Measurements from ENCODE around the gene ARL11.
A peak's percentile ranks its signal among the peaks of the same experiment; 100 is the strongest.

ARL11 gene

GRCh38 chr13:49649244-49649962, 21.1 kb downstream of the ARL11 start:
- no peak for DNase-seq (ENCODE audit: low spot score)

GRCh38 chr13:49649963-49650312, 21.6 kb downstream of the ARL11 start:
- no peak for DNase-seq (ENCODE audit: low spot score)

GRCh38 chr13:49651570-49652354, 23.5 kb downstream of the ARL11 start:
- no peak for DNase-seq (ENCODE audit: low spot score)

- DNase-seq (ENCODE audit: low spot score) = peak; percentile 76
Observed at GRCh38 chr13:49652355-49653305, 24.3 kb downstream of the ARL11 start.

GRCh38 chr13:49653478-49653877, 25.2 kb downstream of the ARL11 start:
- no peak for DNase-seq (ENCODE audit: low spot score)

- DNase-seq (ENCODE audit: low spot score) = no peak
Observed at GRCh38 chr13:49654011-49654410, 25.7 kb downstream of the ARL11 start.

GRCh38 chr13:49655906-49656305, 27.6 kb downstream of the ARL11 start:
- DNase-seq (ENCODE audit: low spot score) = no peak

GRCh38 chr13:49657241-49657641, 28.9 kb downstream of the ARL11 start:
- DNase-seq (ENCODE audit: low spot score) = peak; percentile 87

GRCh38 chr13:49664606-49665005, 36.3 kb downstream of the ARL11 start:
- DNase-seq (ENCODE audit: low spot score) = peak; percentile 65

- DNase-seq (ENCODE audit: low spot score) = no peak
Observed at GRCh38 chr13:49667773-49668172, 39.5 kb downstream of the ARL11 start.

- DNase-seq (ENCODE audit: low spot score) = peak; percentile 82
Observed at GRCh38 chr13:49669735-49670309, 41.5 kb downstream of the ARL11 start.

- no peak for DNase-seq (ENCODE audit: low spot score)
Observed at GRCh38 chr13:49670828-49671227, 42.5 kb downstream of the ARL11 start.

GRCh38 chr13:49676581-49677298, 48.4 kb downstream of the ARL11 start:
- no peak for DNase-seq (ENCODE audit: low spot score)

GRCh38 chr13:49678191-49678914, 50.0 kb downstream of the ARL11 start:
- no peak for DNase-seq (ENCODE audit: low spot score)

GRCh38 chr13:49679246-49679645, 50.9 kb downstream of the ARL11 start:
- DNase-seq (ENCODE audit: low spot score) = no peak

- DNase-seq (ENCODE audit: low spot score) = no peak
Observed at GRCh38 chr13:49681842-49682435, 53.6 kb downstream of the ARL11 start.

All from D341Med (cell line).